ENCODE data around the gene SMC1B.

Gene SMC1B, protein sequence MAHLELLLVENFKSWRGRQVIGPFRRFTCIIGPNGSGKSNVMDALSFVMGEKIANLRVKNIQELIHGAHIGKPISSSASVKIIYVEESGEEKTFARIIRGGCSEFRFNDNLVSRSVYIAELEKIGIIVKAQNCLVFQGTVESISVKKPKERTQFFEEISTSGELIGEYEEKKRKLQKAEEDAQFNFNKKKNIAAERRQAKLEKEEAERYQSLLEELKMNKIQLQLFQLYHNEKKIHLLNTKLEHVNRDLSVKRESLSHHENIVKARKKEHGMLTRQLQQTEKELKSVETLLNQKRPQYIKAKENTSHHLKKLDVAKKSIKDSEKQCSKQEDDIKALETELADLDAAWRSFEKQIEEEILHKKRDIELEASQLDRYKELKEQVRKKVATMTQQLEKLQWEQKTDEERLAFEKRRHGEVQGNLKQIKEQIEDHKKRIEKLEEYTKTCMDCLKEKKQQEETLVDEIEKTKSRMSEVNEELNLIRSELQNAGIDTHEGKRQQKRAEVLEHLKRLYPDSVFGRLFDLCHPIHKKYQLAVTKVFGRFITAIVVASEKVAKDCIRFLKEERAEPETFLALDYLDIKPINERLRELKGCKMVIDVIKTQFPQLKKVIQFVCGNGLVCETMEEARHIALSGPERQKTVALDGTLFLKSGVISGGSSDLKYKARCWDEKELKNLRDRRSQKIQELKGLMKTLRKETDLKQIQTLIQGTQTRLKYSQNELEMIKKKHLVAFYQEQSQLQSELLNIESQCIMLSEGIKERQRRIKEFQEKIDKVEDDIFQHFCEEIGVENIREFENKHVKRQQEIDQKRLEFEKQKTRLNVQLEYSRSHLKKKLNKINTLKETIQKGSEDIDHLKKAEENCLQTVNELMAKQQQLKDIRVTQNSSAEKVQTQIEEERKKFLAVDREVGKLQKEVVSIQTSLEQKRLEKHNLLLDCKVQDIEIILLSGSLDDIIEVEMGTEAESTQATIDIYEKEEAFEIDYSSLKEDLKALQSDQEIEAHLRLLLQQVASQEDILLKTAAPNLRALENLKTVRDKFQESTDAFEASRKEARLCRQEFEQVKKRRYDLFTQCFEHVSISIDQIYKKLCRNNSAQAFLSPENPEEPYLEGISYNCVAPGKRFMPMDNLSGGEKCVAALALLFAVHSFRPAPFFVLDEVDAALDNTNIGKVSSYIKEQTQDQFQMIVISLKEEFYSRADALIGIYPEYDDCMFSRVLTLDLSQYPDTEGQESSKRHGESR

DNA sequence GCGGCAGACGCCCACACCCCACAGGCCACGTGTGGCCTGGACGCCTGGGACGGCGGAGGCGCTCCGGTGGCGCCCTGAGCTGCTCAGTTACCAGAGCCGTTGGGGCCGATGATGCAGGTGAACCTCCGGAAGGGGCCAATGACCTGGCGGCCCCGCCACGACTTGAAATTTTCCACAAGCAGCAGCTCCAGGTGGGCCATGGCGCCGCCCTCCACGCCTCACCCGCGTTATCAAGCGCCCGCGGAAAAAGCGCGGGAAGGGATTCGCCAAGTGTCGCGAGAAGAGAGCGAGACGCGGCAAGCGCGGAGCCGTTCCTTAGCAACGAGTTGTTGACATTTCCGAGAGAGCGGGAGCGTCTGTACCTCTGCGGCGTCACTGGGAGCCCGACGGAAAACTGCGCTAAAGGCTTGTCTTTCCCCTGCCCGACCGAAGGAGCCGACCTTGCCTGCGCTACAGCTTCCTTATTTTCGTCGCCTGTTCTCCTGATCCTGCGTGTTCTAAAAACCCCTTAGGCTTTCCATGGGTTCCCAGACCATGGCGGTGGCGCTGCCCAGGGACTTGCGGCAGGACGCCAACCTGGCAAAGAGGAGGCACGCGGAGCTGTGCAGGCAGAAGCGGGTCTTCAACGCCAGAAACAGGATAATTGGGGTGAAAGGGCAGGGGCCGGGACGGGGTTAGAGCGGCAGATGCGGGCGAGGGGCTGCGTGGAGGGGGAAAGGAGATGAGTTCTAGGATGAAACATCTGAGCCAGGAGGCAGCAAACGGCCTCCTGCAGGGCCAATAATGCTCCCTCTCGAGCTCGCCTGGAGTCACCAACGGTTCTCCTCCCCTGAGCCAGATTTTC lies at the start of gene SMC1B, which contains the start of gene RIBC2:
TSS of gene SMC1B (minus strand) at position 232 of the 844 bp plus-strand sequence. CDS start at position 200, 32 bp downstream.
TSS of gene RIBC2 (plus strand) at position 326 of the 844 bp plus-strand sequence. CDS start at position 520, 194 bp downstream.
- Histone ChIP-seq H3K4me1 (ENCODE audit: insufficient read depth, low read length, severe bottlenecking) (peaks cover 26% of the 10 kb centered on the region), H3F3A (ENCODE audit: insufficient read depth, low read length) (no peaks in the 10 kb centered on the region), H3K27ac (ENCODE audit: low read depth, low read length, poor library complexity, severe bottlenecking) (peak within 1 kb of the TSS; percentile 2), H3K9ac (ENCODE audit: low read length) (peak within 1 kb of the TSS; percentile 78), H4K20me1 (ENCODE audit: insufficient read depth, low read length) (no peaks in the 10 kb centered on the region), H3K4me3 (ENCODE audit: low read depth, low read length, poor library complexity, severe bottlenecking) (peak within 1 kb of the TSS; percentile 68), H2AFZ (ENCODE audit: low read length) (no peak within 1 kb of the TSS), H3K79me2 (ENCODE audit: insufficient read depth, low read length) (no peaks in the 10 kb centered on the region), H3K27me3 (ENCODE audit: insufficient read depth, low read length) (no peaks in the 10 kb centered on the region), H3K4me2 (ENCODE audit: low read length) (peak within 1 kb of the TSS; percentile 81), H3K9me2 (ENCODE audit: low read depth, low read length) (no peaks in the 10 kb centered on the region), H3K36me3 (ENCODE audit: insufficient read depth, low read length) (peaks cover 5% of the 10 kb centered on the region), H3K9me3 (ENCODE audit: low read length) (no peaks in the 10 kb centered on the region)
- TF ChIP-seq EZH2 (IDR thresholded peaks at IDR 0.05; ENCODE audit: borderline replicate concordance, low read length), result no peak
- TF ChIP-seq, protein P1, sequence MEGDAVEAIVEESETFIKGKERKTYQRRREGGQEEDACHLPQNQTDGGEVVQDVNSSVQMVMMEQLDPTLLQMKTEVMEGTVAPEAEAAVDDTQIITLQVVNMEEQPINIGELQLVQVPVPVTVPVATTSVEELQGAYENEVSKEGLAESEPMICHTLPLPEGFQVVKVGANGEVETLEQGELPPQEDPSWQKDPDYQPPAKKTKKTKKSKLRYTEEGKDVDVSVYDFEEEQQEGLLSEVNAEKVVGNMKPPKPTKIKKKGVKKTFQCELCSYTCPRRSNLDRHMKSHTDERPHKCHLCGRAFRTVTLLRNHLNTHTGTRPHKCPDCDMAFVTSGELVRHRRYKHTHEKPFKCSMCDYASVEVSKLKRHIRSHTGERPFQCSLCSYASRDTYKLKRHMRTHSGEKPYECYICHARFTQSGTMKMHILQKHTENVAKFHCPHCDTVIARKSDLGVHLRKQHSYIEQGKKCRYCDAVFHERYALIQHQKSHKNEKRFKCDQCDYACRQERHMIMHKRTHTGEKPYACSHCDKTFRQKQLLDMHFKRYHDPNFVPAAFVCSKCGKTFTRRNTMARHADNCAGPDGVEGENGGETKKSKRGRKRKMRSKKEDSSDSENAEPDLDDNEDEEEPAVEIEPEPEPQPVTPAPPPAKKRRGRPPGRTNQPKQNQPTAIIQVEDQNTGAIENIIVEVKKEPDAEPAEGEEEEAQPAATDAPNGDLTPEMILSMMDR (IDR thresholded peaks at IDR 0.05; ENCODE audit: low read length), result no peak

DNA sequence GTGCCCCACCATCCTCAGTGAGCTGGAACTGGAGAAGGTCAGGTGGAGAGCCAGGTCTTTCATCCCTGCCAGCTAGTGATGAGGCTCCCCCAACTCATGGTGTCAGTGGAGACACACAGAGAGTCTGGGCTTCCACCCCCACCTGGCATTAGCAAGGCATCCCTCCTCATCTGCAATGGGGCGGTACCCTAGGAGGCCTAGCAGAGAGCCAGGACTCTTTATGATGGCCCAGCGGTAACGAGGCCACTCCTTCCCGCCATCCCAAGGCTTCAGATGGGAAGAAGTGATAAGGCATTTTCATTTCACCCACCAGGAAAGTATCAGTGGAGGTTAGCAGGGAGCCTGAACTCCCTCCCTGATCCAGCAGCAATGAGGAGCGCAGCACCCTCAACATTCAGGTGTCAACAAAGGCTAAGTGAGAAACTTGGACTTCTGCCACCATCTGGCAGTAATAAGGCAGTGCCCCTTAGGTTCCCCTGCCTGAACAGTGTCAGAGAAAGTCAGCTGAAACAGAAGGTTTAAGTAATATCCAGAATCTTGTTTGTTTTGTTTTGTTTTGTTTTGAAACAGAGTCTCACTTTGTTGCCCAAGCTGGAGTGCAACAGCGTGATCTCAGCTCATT lies 48.7 kb upstream of the SMC1B start:
- no peaks in the 10 kb centered on the region; the same call in 1 of the 2 replicates for H3K36me3 ChIP-seq (ENCODE audit: insufficient read depth, low read length)
- no peaks in the 10 kb centered on the region for H3K79me2 ChIP-seq (ENCODE audit: insufficient read depth, low read length)
- H2AFZ ChIP-seq (ENCODE audit: low read length), result no peak overlapping the region
- H3K27ac ChIP-seq (ENCODE audit: low read depth, low read length, poor library complexity, severe bottlenecking), result no peak overlapping the region
- no peak for TF ChIP-seq EZH2 (IDR thresholded peaks at IDR 0.05; ENCODE audit: borderline replicate concordance, low read length)
- TF ChIP-seq, protein P1 (IDR thresholded peaks at IDR 0.05; ENCODE audit: low read length), result peak; percentile 61
- no peak overlapping the region for H3K4me2 ChIP-seq (ENCODE audit: low read length)
- H4K20me1 ChIP-seq (ENCODE audit: insufficient read depth, low read length), result no peaks in the 10 kb centered on the region
- no peaks in the 10 kb centered on the region for H3F3A ChIP-seq (ENCODE audit: insufficient read depth, low read length)
- no peak overlapping the region for H3K4me3 ChIP-seq (ENCODE audit: low read depth, low read length, poor library complexity, severe bottlenecking)
- no peak overlapping the region for H3K9ac ChIP-seq (ENCODE audit: low read length)
- no peaks in the 10 kb centered on the region for H3K27me3 ChIP-seq (ENCODE audit: insufficient read depth, low read length)
- no peaks in the 10 kb centered on the region for H3K9me3 ChIP-seq (ENCODE audit: low read length)
- no peaks in the 10 kb centered on the region for H3K9me2 ChIP-seq (ENCODE audit: low read depth, low read length)
- no peaks in the 10 kb centered on the region for H3K4me1 ChIP-seq (ENCODE audit: insufficient read depth, low read length, severe bottlenecking)
